ENCODE results near the gene NUDCD3.

The NUDCD3 gene

DNA sequence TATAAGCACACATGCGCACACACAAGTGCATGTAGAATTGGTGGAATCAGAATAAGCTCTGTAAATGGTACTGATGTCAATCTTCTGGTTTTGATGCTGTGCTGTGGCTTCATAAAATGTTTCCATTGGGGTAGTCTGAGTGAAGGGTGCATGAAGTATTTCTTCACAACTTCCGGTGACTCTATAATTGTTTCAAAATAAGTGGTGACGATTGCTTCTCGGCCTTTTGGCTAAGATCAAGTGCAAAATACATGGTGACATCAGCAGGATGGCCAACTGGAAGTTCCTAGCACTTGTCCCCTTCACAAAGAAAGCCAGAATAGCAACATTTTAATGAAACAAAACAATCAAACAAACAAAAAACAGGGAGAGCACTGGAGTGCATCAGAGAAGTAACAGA lies 123.5 kb downstream of the NUDCD3 start:
- Histone ChIP-seq H3K9ac (ENCODE audit: insufficient read length) (no peak overlapping the region), H3K4me3 (no peak overlapping the region), H3K9me3 (ENCODE audit: low read depth, low read length) (no peaks in the 10 kb centered on the region), H3K36me3 (ENCODE audit: insufficient read depth, low read length) (no peaks in the 10 kb centered on the region), H3K27ac (no peak overlapping the region)
- TF ChIP-seq EZH2 (IDR thresholded peaks at IDR 0.05) = no peak
- no peak for TF ChIP-seq POLR2AphosphoS5 (IDR thresholded peaks at IDR 0.05; ENCODE audit: borderline replicate concordance, low read depth, low read length)
- TF ChIP-seq FOXP2 (optimal IDR thresholded peaks at IDR 0.05; ENCODE audit: control extremely low read depth, extremely low read length, insufficient read depth) = no peak
- DNase-seq (ENCODE audit: low read depth, low spot score) = no peak

- Histone ChIP-seq H3K4me3 (no peak overlapping the region), H3K36me3 (ENCODE audit: insufficient read depth, low read length) (no peaks in the 10 kb centered on the region), H3K9me3 (ENCODE audit: low read depth, low read length) (no peaks in the 10 kb centered on the region), H3K9ac (ENCODE audit: insufficient read length) (no peak overlapping the region), H3K27ac (no peak overlapping the region)
- DNase-seq (ENCODE audit: low read depth, low spot score) = no peak
- TF ChIP-seq POLR2AphosphoS5 (IDR thresholded peaks at IDR 0.05; ENCODE audit: borderline replicate concordance, low read depth, low read length) (no peak), EZH2 (IDR thresholded peaks at IDR 0.05) (no peak), FOXP2 (optimal IDR thresholded peaks at IDR 0.05; ENCODE audit: control extremely low read depth, extremely low read length, insufficient read depth) (no peak)
Measured at GRCh38 chr7:44353668-44354067, 136.8 kb downstream of the NUDCD3 start.

DNA sequence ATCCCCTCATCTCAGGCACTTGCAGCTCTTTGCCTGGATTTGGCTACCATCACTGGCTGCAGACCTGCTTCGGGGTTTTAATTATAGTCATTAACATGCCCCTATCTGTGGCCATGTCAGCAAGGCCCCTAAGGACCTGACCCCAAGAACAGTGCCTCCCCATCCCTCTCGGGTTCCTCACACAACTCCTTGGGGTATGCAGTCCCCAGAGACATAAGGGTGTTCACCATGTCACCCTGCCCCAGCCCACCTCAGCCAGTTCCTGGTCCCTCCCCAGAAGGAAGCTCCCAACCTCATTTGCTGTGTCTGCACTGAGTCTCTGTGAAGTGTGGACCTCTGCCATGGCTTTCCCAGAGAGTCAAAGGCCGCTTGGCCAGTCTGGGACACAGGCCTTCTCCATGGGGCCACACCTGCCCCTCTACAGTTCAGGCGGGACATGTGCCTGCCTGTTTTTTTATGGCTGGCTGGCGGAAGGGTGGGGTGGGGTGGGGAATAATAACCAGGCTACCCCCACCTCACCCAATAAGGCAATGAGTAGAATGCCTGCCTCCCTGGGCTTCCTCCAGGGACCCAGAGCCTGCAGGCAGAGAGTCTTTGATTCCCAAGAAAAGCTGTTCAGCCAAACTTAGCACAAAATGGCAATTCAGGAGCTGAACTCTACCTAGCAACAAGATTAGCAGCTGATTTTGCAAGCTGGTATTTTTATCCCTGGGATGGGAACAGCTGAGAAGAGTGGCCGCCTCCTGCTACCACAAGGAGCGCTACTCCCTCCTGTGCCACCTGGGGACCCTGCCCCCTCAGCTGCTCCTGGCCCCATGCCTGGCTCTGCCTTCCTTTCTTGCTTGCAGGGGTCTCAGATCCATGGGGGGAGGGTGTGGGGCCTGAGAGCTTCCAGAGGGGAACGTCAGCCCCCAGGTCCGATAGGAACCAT lies 141.3 kb downstream of the NUDCD3 start:
- no peak for TF ChIP-seq EZH2 (IDR thresholded peaks at IDR 0.05)
- TF ChIP-seq POLR2AphosphoS5 (IDR thresholded peaks at IDR 0.05; ENCODE audit: borderline replicate concordance, low read depth, low read length) = no peak
- no peak for TF ChIP-seq FOXP2 (optimal IDR thresholded peaks at IDR 0.05; ENCODE audit: control extremely low read depth, extremely low read length, insufficient read depth)
- no peak overlapping the region for H3K9ac ChIP-seq (ENCODE audit: insufficient read length)
- H3K36me3 ChIP-seq (ENCODE audit: insufficient read depth, low read length) = no peaks in the 10 kb centered on the region
- no peaks in the 10 kb centered on the region for H3K9me3 ChIP-seq (ENCODE audit: low read depth, low read length)
- H3K4me3 ChIP-seq = no peak overlapping the region
- DNase-seq (ENCODE audit: low read depth, low spot score) = no peak
- H3K27ac ChIP-seq = no peak overlapping the region

- no peak overlapping the region for H3K27ac ChIP-seq
- TF ChIP-seq FOXP2 (optimal IDR thresholded peaks at IDR 0.05; ENCODE audit: control extremely low read depth, extremely low read length, insufficient read depth) = no peak
- no peak for DNase-seq (ENCODE audit: low read depth, low spot score)
Measured at GRCh38 chr7:44348300-44348699, 142.2 kb downstream of the NUDCD3 start.

GRCh38 chr7:44347546-44348114 lies 142.8 kb downstream of the NUDCD3 start:
- TF ChIP-seq EZH2 (IDR thresholded peaks at IDR 0.05) (no peak), FOXP2 (optimal IDR thresholded peaks at IDR 0.05; ENCODE audit: control extremely low read depth, extremely low read length, insufficient read depth) (no peak), POLR2AphosphoS5 (IDR thresholded peaks at IDR 0.05; ENCODE audit: borderline replicate concordance, low read depth, low read length) (no peak)
- no peak overlapping the region for H3K4me3 ChIP-seq

More at GRCh38 chr7:44348300-44348699, 142.2 kb downstream of the NUDCD3 start:
- Histone ChIP-seq H3K4me3 (no peak overlapping the region), H3K9ac (ENCODE audit: insufficient read length) (no peak overlapping the region), H3K9me3 (ENCODE audit: low read depth, low read length) (no peaks in the 10 kb centered on the region), H3K36me3 (ENCODE audit: insufficient read depth, low read length) (no peaks in the 10 kb centered on the region)

DNA sequence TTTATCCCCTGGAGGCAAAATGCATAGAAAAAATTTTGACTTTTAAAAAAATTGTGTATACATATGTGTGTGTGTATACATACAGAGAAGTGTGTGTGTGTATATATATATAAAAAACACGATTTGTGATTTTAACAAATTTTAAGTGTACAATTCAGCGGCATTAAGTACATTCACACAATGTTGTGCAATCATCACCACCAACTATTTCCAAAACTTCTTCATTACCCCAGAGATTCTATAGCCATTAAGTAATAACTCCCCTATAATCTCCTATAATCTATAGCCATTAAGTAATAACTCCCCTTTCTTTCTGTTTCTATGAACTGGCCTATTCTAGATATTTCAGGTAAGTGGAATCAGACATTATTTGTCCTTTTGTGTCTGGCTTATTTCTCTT lies 144.4 kb downstream of the NUDCD3 start:
- Histone ChIP-seq H3K9me3 (ENCODE audit: low read depth, low read length) (no peaks in the 10 kb centered on the region), H3K36me3 (ENCODE audit: insufficient read depth, low read length) (no peaks in the 10 kb centered on the region), H3K27ac (no peak overlapping the region), H3K4me3 (no peak overlapping the region), H3K9ac (ENCODE audit: insufficient read length) (no peak overlapping the region)
- no peak for DNase-seq (ENCODE audit: low read depth, low spot score)
- TF ChIP-seq EZH2 (IDR thresholded peaks at IDR 0.05) (no peak), POLR2AphosphoS5 (IDR thresholded peaks at IDR 0.05; ENCODE audit: borderline replicate concordance, low read depth, low read length) (no peak), FOXP2 (optimal IDR thresholded peaks at IDR 0.05; ENCODE audit: control extremely low read depth, extremely low read length, insufficient read depth) (no peak)

More at GRCh38 chr7:44347546-44348114, 142.8 kb downstream of the NUDCD3 start:
- no peaks in the 10 kb centered on the region for H3K9me3 ChIP-seq (ENCODE audit: low read depth, low read length)
- no peak for DNase-seq (ENCODE audit: low read depth, low spot score)
- H3K9ac ChIP-seq (ENCODE audit: insufficient read length) = no peak overlapping the region
- H3K36me3 ChIP-seq (ENCODE audit: insufficient read depth, low read length) = no peaks in the 10 kb centered on the region
- H3K27ac ChIP-seq = no peak overlapping the region

DNA sequence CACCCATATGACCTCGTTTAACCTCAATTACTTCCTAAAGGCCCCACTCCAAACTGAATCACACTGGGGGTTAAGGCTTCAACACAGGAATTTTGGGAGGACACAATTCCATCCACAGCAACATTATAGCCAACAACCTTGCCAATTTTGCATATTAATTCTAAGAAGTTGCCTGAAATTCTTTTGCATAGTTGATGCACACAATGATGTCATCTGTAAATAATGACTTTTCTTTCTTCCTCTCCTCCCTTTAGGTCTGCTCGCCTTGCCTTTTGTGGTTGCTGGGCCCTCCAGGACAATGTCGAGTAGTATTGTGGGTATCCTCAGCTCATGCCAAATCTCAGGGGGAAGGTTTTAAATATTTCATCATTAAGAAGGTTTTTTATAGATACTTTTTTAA lies 149.1 kb downstream of the NUDCD3 start:
- TF ChIP-seq POLR2AphosphoS5 (IDR thresholded peaks at IDR 0.05; ENCODE audit: borderline replicate concordance, low read depth, low read length) = no peak
- TF ChIP-seq EZH2 (IDR thresholded peaks at IDR 0.05) = no peak
- no peak for TF ChIP-seq FOXP2 (optimal IDR thresholded peaks at IDR 0.05; ENCODE audit: control extremely low read depth, extremely low read length, insufficient read depth)
- H3K27ac ChIP-seq = no peak overlapping the region
- no peak overlapping the region for H3K4me3 ChIP-seq
- no peaks in the 10 kb centered on the region for H3K9me3 ChIP-seq (ENCODE audit: low read depth, low read length)
- no peak overlapping the region for H3K9ac ChIP-seq (ENCODE audit: insufficient read length)
- DNase-seq (ENCODE audit: low read depth, low spot score) = no peak
- H3K36me3 ChIP-seq (ENCODE audit: insufficient read depth, low read length) = no peaks in the 10 kb centered on the region

DNA sequence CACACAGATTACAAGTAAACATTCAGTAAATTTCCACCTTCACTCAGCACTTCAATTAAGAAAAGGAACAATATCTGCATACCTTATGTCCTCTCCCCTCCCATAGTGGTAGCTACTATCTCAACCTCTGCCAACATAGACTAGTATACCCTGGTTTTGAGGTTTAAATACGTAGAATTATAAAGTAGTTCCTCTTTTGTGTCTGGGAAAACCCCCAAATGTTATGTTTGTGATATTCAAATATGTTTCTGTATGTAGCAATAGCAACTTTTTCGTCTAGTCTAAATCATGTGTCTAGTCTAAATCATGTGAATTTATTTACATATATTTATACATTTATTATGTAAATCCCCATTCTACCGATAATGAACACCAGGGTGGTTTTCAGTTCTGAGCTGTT lies 151.9 kb downstream of the NUDCD3 start:
- Histone ChIP-seq H3K9ac (ENCODE audit: insufficient read length) (no peak overlapping the region), H3K9me3 (ENCODE audit: low read depth, low read length) (no peaks in the 10 kb centered on the region), H3K27ac (no peak overlapping the region), H3K4me3 (no peak overlapping the region), H3K36me3 (ENCODE audit: insufficient read depth, low read length) (no peaks in the 10 kb centered on the region)
- no peak for TF ChIP-seq FOXP2 (optimal IDR thresholded peaks at IDR 0.05; ENCODE audit: control extremely low read depth, extremely low read length, insufficient read depth)
- no peak for TF ChIP-seq POLR2AphosphoS5 (IDR thresholded peaks at IDR 0.05; ENCODE audit: borderline replicate concordance, low read depth, low read length)
- TF ChIP-seq EZH2 (IDR thresholded peaks at IDR 0.05) = no peak
- no peak for DNase-seq (ENCODE audit: low read depth, low spot score)
